Stimulated activated naive CD4-positive, alpha-beta T cell treated with Interleukin-2 at 50 U/mL for 16 hours (primary cell): Measurements from ENCODE around the gene BANK1.
"Not testable (repeated sequence)": the region's sequence is repeated elsewhere in the genome, so short reads cannot be mapped to it uniquely, and the experiment has no call there.

Experiments used
- DNase-seq: peaks from one replicate; lab custom pipeline; 2025; lab: John Stamatoyannopoulos, UW

The BANK1 gene

GRCh38 chr4:101888472-101888871, 97.9 kb downstream of the BANK1 start:
- no peak for DNase-seq

DNA sequence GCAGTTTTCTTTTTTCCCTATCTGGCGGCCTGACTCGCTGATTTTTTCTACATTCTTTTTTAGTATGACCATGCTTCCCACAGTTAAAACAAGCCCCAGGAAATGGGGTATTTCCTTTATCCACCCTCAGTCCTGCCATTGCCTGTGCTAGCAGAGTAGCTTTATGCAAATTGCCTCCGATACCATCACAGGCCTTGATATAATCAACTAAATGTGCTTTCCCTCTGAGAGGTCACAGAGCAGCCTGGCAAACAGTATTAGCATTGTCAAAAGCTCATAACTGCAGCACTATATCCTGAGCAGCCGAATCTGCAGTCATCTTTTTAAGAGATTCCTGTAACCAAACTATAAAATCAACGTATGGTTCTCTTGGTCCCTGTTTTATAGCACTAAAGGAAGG, 115.0 kb downstream of the BANK1 start:
- DNase-seq: not testable (repeated sequence)

GRCh38 chr4:101910786-101911373, 120.3 kb downstream of the BANK1 start:
- DNase-seq: no peak

DNA sequence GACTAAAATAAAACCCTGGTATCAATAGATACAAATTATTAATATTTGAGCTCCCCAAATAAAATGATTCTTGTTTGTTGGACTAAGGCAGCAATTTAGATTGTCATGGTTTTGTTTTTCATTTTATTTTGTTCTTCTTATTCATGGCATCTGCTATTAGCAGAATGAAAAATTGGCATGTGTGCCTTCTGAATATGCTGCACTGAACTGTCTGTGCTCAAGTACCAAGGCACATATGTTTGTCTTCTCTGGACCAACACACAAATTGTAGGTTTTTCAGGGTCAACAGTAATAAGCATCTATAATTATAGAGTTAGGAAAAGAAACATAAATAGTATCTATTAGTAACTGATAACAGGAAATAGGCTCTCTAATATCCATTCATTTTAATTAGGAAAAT, 121.1 kb downstream of the BANK1 start:
- no peak for DNase-seq

- DNase-seq: no peak
Measured at GRCh38 chr4:101914761-101915160, 124.2 kb downstream of the BANK1 start.

GRCh38 chr4:101919373-101919977, 128.9 kb downstream of the BANK1 start:
- DNase-seq: no peak

- DNase-seq: no peak
Measured at GRCh38 chr4:101921370-101921769, 130.8 kb downstream of the BANK1 start.

DNA sequence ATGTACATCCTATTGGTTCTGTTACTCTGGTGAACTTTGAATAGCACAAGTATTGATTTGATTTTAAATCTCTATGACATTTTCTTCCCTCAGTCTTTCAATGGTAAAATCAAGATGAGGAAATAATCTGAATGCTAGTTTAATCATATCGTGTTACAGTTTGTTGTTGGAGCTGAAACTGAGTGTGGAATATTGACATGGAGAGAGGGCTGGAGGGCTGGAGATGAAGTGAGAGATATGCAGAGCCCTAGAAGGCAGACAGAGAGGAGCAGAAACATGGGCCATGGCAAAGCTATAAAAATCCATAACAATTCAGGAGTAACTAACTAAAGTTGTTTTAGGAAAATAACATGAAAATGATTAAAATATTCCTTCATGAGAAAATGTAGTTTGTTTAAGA, 141.1 kb downstream of the BANK1 start:
- no peak for DNase-seq

DNA sequence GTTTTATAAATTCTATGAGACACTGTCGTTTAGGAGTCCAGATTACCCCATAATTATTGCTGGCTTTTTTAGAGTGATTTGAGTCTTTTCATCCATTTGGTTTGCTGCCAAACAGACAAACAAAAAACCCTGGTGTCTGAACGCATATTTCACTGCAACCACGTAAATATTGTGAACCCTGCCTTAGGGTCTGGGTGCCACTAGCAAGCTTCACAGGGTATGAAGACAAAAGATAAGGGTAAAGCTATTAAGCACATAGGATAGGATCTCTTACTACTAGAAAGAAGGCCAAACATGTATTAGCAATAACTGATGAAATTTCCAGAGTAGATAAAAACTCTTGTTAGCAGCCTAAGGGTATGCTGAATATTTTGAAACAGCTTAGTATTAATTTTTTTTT, 143.3 kb downstream of the BANK1 start:
- no peak for DNase-seq

GRCh38 chr4:101938836-101939235, 148.3 kb downstream of the BANK1 start:
- no peak for DNase-seq

- DNase-seq: no peak
Measured at GRCh38 chr4:101941816-101942358, 151.4 kb downstream of the BANK1 start.

- no peak for DNase-seq
Measured at GRCh38 chr4:101942891-101943290, 152.4 kb downstream of the BANK1 start.

GRCh38 chr4:101944649-101945048, 154.1 kb downstream of the BANK1 start:
- DNase-seq: no peak

DNA sequence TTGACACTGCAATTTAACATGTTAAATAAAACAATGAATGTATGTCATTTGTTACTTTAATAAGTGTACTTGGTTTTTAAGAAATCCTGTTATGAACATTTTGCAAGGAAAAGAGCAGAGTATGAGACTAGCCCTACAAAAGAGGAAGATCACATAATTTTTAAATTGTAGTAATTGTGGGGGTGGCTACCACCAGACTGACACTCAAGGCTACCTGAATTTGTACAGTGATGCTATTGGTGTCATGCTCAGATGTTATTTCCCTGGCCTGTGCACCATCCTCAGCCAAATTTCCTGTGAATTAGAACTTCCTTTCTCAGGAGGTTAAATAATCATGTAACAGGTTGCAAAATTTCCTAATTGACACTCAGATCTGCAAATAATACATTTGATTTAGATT, 157.5 kb downstream of the BANK1 start:
- DNase-seq: no peak

DNA sequence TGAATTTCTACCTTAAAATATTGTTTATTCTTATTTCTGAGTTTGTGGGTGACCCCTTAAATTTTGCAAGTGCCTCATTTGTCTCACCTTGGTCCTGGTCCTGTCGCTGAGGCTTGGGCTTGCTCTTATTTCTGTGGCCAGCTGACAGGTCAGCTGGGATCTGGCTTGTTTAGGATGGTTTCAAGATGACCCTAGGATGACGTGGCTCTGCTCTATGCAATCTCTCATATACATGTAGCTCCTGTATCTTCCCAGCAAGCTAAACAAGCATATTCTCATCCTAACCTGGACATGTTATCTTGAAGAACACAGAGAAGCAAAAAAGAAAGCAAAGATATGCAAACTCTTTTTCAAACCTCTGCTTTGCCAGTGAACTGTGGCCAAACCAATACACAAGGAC, 158.4 kb downstream of the BANK1 start:
- DNase-seq: no peak

DNA sequence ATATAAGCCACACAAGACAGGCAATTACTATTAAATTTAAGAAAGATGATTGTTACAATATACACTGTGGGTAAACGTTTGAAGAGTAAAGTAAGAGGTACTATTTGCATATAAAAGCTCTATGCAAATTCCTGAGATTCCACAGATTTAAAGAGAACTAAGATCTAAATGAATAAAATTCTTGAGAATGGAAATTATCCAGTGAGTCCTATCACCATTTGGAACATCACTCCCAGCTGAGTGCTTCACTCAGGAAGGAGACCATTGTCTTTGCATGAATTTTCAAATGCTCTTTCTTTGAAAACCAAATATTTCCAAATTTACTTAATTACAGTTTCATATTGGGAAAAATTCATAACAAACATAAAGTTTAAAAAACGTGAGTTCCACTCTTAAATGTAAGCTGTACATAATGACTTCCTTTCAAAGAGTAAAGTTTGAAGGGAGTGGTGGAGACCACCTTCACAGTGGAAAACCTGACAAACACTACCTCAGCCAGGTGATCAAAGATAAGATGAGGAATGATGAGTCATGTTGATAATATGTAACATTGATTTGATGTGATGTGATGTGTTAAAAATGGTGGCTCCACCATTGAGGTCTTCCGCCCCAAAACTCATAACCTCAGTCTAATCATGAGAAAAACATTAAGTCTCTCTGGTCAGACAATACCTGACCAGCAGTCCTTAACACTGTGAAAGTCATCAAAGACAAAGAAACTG, 159.9 kb downstream of the BANK1 start:
- no peak for DNase-seq

DNA sequence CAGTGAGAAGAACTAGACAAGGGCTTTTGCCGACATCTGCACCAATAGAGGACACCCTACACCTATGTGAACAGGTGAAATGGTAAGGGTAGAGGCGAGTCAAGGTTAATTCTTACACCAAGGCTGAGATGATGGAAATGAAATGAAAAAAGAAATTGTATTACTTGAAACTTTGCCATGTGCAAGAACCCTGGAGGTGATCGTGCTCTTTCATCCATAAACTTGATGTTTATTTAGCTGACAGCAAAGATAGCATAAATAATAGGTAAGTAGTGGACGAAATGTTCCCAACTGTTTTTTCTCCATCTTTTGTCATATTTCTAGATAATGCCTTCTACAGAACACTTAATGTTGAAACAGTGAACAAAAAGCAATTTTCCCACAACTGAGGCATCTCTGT, 162.5 kb downstream of the BANK1 start:
- DNase-seq: no peak

GRCh38 chr4:101953949-101954348, 163.4 kb downstream of the BANK1 start:
- DNase-seq: no peak

DNA sequence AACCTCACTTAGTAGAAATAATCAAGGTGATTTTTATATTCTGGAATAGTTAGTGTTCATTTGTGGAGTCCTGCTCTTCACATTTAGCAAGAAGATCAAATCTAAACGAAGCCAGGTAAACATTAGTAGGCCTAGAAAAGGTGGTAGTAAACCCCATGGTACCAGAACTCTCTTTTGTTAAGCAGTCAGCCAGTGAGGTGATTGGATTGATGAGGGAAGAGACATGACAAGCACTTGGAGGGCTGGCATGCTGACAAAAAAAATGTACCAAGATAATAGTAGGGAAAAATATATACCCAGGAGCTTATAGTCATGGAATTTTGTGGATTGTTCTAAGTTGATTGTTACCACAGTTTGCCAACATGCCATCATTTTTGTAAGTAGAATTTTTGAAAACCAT, 163.8 kb downstream of the BANK1 start:
- no peak for DNase-seq

- no peak for DNase-seq
Measured at GRCh38 chr4:101954975-101955678, 164.6 kb downstream of the BANK1 start.

DNA sequence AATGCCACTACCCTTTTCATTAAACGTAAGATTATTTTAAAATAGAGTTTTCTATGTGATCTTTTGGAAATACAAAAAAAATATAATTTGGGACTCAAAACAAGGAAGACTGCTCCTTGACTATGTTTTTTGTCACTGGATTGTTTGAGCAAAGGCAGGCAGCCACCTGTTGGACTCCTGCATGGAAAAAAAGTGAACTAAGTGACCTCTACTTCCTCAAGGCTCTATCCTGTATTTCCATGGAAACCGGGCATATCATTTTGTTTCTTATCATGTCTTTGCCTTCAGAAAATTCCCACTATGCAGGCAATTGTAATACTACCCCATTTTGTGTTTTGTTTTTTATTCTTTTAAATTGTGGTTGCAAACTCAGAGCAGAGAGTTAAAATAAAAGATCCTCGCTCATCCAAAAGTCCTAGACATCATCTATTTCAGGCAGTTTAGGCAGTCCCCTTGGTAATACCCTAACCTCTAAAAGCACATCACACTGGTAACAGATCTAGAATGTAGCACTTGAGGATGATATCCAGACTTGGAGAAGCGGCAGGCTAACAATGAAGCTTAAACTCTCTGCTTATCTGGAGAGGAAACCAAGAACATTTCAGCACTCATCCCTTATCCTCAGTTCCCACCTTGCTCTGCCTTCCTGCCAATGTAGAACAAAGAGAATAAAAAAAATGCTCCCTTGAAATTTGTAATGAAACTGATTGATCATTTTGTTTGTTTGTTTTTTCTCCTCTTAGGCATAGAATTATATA, 165.7 kb downstream of the BANK1 start:
- no peak for DNase-seq

- no peak for DNase-seq
Measured at GRCh38 chr4:101958547-101958946, 168.0 kb downstream of the BANK1 start.
